Gastrocnemius medialis (tissue), 4 donors: Measurements from ENCODE around the gene GP9.

Experiments used
- POLR2A ChIP-seq, 2 donors: fragments of 450-650 bp; IDR thresholded peaks; one replicate each; pipeline ENCODE4 v1.6.1; 2017; ENCODE audit warnings: antibody characterized with exemption in 2 of 2, mild to moderate bottlenecking in 2 of 2, moderate library complexity in 2 of 2
- TF ChIP-seq, protein P1 (sequence below), 5 experiments: fragments of 450-650 bp in 3 of 5; fragments of 200-600 bp in 2 of 5; sonication (generic) in 2 of 5; IDR thresholded peaks in 4 of 5; conservative IDR thresholded peaks in 1 of 5; 1 replicate in 4 of 5; 2 replicates in 1 of 5; pipeline ENCODE4 v1.5.1; 2016 to 2019; ENCODE audit warnings: antibody characterized with exemption in 5 of 5, mild to moderate bottlenecking in 3 of 5, moderate library complexity in 3 of 5

GRCh38 chr3:129057249-129057648 lies 3.3 kb upstream of the GP9 start:
- TF ChIP-seq POLR2A (IDR thresholded peaks at IDR 0.05), result no peak
- TF ChIP-seq, protein P1, sequence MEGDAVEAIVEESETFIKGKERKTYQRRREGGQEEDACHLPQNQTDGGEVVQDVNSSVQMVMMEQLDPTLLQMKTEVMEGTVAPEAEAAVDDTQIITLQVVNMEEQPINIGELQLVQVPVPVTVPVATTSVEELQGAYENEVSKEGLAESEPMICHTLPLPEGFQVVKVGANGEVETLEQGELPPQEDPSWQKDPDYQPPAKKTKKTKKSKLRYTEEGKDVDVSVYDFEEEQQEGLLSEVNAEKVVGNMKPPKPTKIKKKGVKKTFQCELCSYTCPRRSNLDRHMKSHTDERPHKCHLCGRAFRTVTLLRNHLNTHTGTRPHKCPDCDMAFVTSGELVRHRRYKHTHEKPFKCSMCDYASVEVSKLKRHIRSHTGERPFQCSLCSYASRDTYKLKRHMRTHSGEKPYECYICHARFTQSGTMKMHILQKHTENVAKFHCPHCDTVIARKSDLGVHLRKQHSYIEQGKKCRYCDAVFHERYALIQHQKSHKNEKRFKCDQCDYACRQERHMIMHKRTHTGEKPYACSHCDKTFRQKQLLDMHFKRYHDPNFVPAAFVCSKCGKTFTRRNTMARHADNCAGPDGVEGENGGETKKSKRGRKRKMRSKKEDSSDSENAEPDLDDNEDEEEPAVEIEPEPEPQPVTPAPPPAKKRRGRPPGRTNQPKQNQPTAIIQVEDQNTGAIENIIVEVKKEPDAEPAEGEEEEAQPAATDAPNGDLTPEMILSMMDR (IDR thresholded peaks at IDR 0.05 in 4 of 5, conservative IDR thresholded peaks at IDR 0.05 in 1 of 5), result no peak
